Keratinocyte (primary cell): ENCODE results near the gene FXYD2. TPM values are rescaled to one million over a fixed set of nuclear protein-coding genes. Genes with fewer than 3 reads are reported as not detected.
A peak's percentile ranks its signal among the peaks of the same experiment; 100 is the strongest.

Source experiments
- DNase-seq: peaks from one replicate; pipeline ENCODE4 v3.0.0-alpha.2; 2011; ENCODE audit warnings: low read depth, missing footprints, low spot score
- FAIRE-seq: peaks from 2 replicates; lab custom pipeline; 2011; peaks lifted over from hg19 to GRCh38; lab: Jason Lieb, UNC
- H2AFZ ChIP-seq: 2 replicates; pipeline ENCODE4 v1.6.0; 2012; ENCODE audit warnings: low read length, control low read depth, inconsistent platforms; ENCODE audit not compliant: control insufficient read depth
- H3K27ac ChIP-seq: 2 replicates; pipeline ENCODE4 v1.5.1; 2011; ENCODE audit warnings: low read length; ENCODE audit not compliant: control insufficient read depth, insufficient read depth
- H3K27me3 ChIP-seq: 3 replicates; pipeline ENCODE4 v1.6.0; 2011; ENCODE audit warnings: low read length; ENCODE audit not compliant: control insufficient read depth, insufficient read depth; ENCODE audit errors: extremely low read depth
- H3K36me3 ChIP-seq, 2 experiments: 2 replicates in 1 of 2; 3 replicates in 1 of 2; pipeline ENCODE4 v1.5.1; 2011; ENCODE audit warnings: low read length in 2 of 2, mild to moderate bottlenecking in 1 of 2; ENCODE audit not compliant: control insufficient read depth in 2 of 2, insufficient read depth in 2 of 2; ENCODE audit errors: extremely low read depth in 1 of 2
- H3K4me1 ChIP-seq: 3 replicates; pipeline ENCODE4 v1.5.1; 2011; ENCODE audit warnings: low read length; ENCODE audit not compliant: control insufficient read depth, insufficient read depth; ENCODE audit errors: extremely low read depth
- H3K4me2 ChIP-seq: 3 replicates; pipeline ENCODE4 v1.6.0; 2011; ENCODE audit warnings: low read depth, low read length; ENCODE audit not compliant: control insufficient read depth, insufficient read depth; ENCODE audit errors: extremely low read depth
- H3K4me3 ChIP-seq, 3 experiments: fragments of 200-600 bp in 1 of 3; sonication (generic) in 1 of 3; 2 replicates in 2 of 3; 3 replicates in 1 of 3; pipeline ENCODE4 v1.5.1; 2011 to 2016; ENCODE audit warnings: low read length in 3 of 3, mild to moderate bottlenecking in 3 of 3, control low read depth in 2 of 3, inconsistent platforms in 1 of 3, low read depth in 1 of 3, mixed read lengths in 1 of 3, mixed run types in 1 of 3, moderate library complexity in 1 of 3; ENCODE audit not compliant: control insufficient read depth in 2 of 3, insufficient read depth in 2 of 3; ENCODE audit errors: extremely low read depth in 1 of 3
- H3K79me2 ChIP-seq: 2 replicates; pipeline ENCODE4 v1.6.0; 2012; ENCODE audit warnings: low read length; ENCODE audit not compliant: control insufficient read depth, insufficient read depth
- H3K9ac ChIP-seq: 3 replicates; pipeline ENCODE4 v1.6.0; 2011; ENCODE audit warnings: low read length; ENCODE audit not compliant: control insufficient read depth, insufficient read depth; ENCODE audit errors: extremely low read depth
- H3K9me1 ChIP-seq: 3 replicates; pipeline ENCODE4 v1.6.0; 2011; ENCODE audit warnings: low read length; ENCODE audit not compliant: control insufficient read depth, insufficient read depth; ENCODE audit errors: extremely low read depth
- H3K9me3 ChIP-seq: 2 replicates; pipeline ENCODE4 v1.5.1; 2012; ENCODE audit warnings: low read depth, low read length; ENCODE audit not compliant: control insufficient read depth
- H4K20me1 ChIP-seq: 3 replicates; pipeline ENCODE4 v1.6.0; 2011; ENCODE audit warnings: low read length; ENCODE audit not compliant: control insufficient read depth, insufficient read depth; ENCODE audit errors: extremely low read depth
- CTCF ChIP-seq, 3 experiments: IDR thresholded peaks in 1 of 3; conservative IDR thresholded peaks in 1 of 3; optimal IDR thresholded peaks in 1 of 3; 2 replicates in 2 of 3; 3 replicates in 1 of 3; pipeline versions ENCODE3 to v1.5.1; 2011; ENCODE audit warnings: low read length in 3 of 3, mild to moderate bottlenecking in 3 of 3, moderate library complexity in 2 of 3, control low read depth in 1 of 3, inconsistent platforms in 1 of 3; ENCODE audit not compliant: insufficient read depth in 2 of 3; ENCODE audit errors: extremely low read depth in 1 of 3
- EZH2 ChIP-seq: IDR thresholded peaks from one replicate; pipeline ENCODE4 v1.6.1; 2012; ENCODE audit warnings: inconsistent platforms, mild to moderate bottlenecking, low read length, moderate library complexity
- dilution Hi-C: fragments of 300-500 bp; cut with MboI; formaldehyde crosslinking; loops from one replicate; pipeline ENCODE4 v1.7.0; 2020; ENCODE audit warnings: low sequenced_read_pairs; ENCODE audit not compliant: extremely low pct_ligation_motif_present
- polyA plus RNA-seq, 5 experiments: library from polyadenylated mRNA; depleted of rRNA in 3 of 5; stranded (reverse) in 3 of 5; stranded (forward) in 1 of 5; unstranded in 1 of 5; fragments of >200 nt; gene quantifications; 1 replicate in 1 of 5; 2 replicates in 3 of 5; 3 replicates in 1 of 5; pipeline versions ENCODE4 v1.2.1 to v1.2.3, GENCODE V29; 2011 to 2012; ENCODE audit warnings: missing spikeins in 2 of 5, low read depth in 1 of 5, low replicate concordance in 1 of 5

Gene FXYD2
- polyA plus RNA-seq, 1 donor (not counting 4 experiments of a cell fraction or from before 2014, with no cell fraction given) = not detected

GRCh38 chr11:117819096-117820040 is 5.2 kb downstream of the FXYD2 start:
- Histone ChIP-seq H3K27ac (peak overlapping the region; percentile 61), H2AFZ (no peak overlapping the region), H3K36me3 (no peaks in the 10 kb centered on the region), H3K9me1 (no peaks in the 10 kb centered on the region), H3K9ac (no peak overlapping the region), H3K4me1 (peaks cover 20% of the 10 kb centered on the region), H4K20me1 (no peaks in the 10 kb centered on the region), H3K4me3 (no peak overlapping the region), H3K9me3 (no peaks in the 10 kb centered on the region), H3K27me3 (no peaks in the 10 kb centered on the region), H3K79me2 (no peaks in the 10 kb centered on the region), H3K4me2 (no peak overlapping the region)
- DNase-seq = no peak
- dilution Hi-C loops = loop anchor here (25.0 kb wide), 1 partner anchor 382 kb away; no protein-coding TSS in a partner anchor
- no peak for FAIRE-seq
- TF ChIP-seq CTCF (optimal IDR thresholded peaks at IDR 0.05 in 1 of 3, IDR thresholded peaks at IDR 0.05 in 1 of 3, conservative IDR thresholded peaks at IDR 0.05 in 1 of 3; ENCODE audit: extremely low read depth in 1 of 3, insufficient read depth in 2 of 3, low read length in 3 of 3) (peak; percentile 56 to 67 (median 62)), EZH2 (no peak)

GRCh38 chr11:117818041-117818873 is 6.3 kb downstream of the FXYD2 start:
- Histone ChIP-seq H3K4me2 (peak overlapping the region; percentile 48), H3K9me3 (no peaks in the 10 kb centered on the region), H4K20me1 (no peaks in the 10 kb centered on the region), H3K79me2 (no peaks in the 10 kb centered on the region), H3K27me3 (no peaks in the 10 kb centered on the region), H3K9ac (peak overlapping the region; percentile 26), H3K4me1 (peaks cover 14% of the 10 kb centered on the region), H3K36me3 (no peaks in the 10 kb centered on the region), H2AFZ (no peak overlapping the region), H3K9me1 (no peaks in the 10 kb centered on the region), H3K4me3 (no peak overlapping the region), H3K27ac (peak overlapping the region; percentile 61)
- dilution Hi-C loops = loop anchor here (25.0 kb wide), 1 partner anchor 381 kb away; no protein-coding TSS in a partner anchor
- FAIRE-seq = no peak
- TF ChIP-seq CTCF (optimal IDR thresholded peaks at IDR 0.05 in 1 of 3, IDR thresholded peaks at IDR 0.05 in 1 of 3, conservative IDR thresholded peaks at IDR 0.05 in 1 of 3; ENCODE audit: extremely low read depth in 1 of 3, insufficient read depth in 2 of 3, low read length in 3 of 3) (no peak), EZH2 (no peak)
- DNase-seq = no peak
